NCI-H2081 treated with DMSO at 0.1 percent for 48 hours (cell line): ENCODE results near the gene SERPINH1.

ENCODE experiments used
- DNase-seq: peaks from one replicate; lab custom pipeline; 2025; lab: John Stamatoyannopoulos, UW

Gene SERPINH1

GRCh38 chr11:75555079-75555811, 6.8 kb upstream of the SERPINH1 start:
- no peak for DNase-seq

GRCh38 chr11:75556275-75556674, 5.8 kb upstream of the SERPINH1 start:
- no peak for DNase-seq

- DNase-seq: no peak
Observed at GRCh38 chr11:75557666-75558494, 4.2 kb upstream of the SERPINH1 start.

GRCh38 chr11:75558939-75559843, 2.9 kb upstream of the SERPINH1 start:
- DNase-seq: no peak

GRCh38 chr11:75560644-75561043, 1.4 kb upstream of the SERPINH1 start:
- no peak for DNase-seq

- DNase-seq: no peak
Observed at GRCh38 chr11:75561426-75562047, 516 bp upstream of the SERPINH1 start.

- no peak for DNase-seq
Observed at GRCh38 chr11:75562836-75563484, 907 bp downstream of the SERPINH1 start.

GRCh38 chr11:75563501-75563977, 1.5 kb downstream of the SERPINH1 start:
- no peak for DNase-seq

- DNase-seq: no peak
Observed at GRCh38 chr11:75563978-75564552, 2.0 kb downstream of the SERPINH1 start.

- no peak for DNase-seq
Observed at GRCh38 chr11:75565221-75565814, 3.3 kb downstream of the SERPINH1 start.

GRCh38 chr11:75565916-75566762, 4.1 kb downstream of the SERPINH1 start:
- no peak for DNase-seq

GRCh38 chr11:75566763-75567279, 4.8 kb downstream of the SERPINH1 start:
- no peak for DNase-seq

- no peak for DNase-seq
Observed at GRCh38 chr11:75567971-75568370, 5.9 kb downstream of the SERPINH1 start.

GRCh38 chr11:75568616-75569219, 6.7 kb downstream of the SERPINH1 start:
- DNase-seq: no peak

- DNase-seq: no peak
Observed at GRCh38 chr11:75570559-75571139, 8.6 kb downstream of the SERPINH1 start.

GRCh38 chr11:75571625-75572024, 9.6 kb downstream of the SERPINH1 start:
- no peak for DNase-seq

- DNase-seq: no peak
Observed at GRCh38 chr11:75572744-75573143, 10.7 kb downstream of the SERPINH1 start.
